Endothelial cell of umbilical vein (primary cell): ENCODE results near the gene SDR39U1.

Source experiments
- CTCF ChIP-seq, 2 donors: IDR thresholded peaks; 1 replicate in 1 of 2; 2 replicates in 1 of 2; pipeline ENCODE4 v1.5.1; 2011; ENCODE audit warnings: low read length in 2 of 2, mild to moderate bottlenecking in 2 of 2, moderate library complexity in 2 of 2, control low read depth in 1 of 2, inconsistent platforms in 1 of 2, low read depth in 1 of 2; ENCODE audit not compliant: insufficient read depth in 1 of 2; ENCODE audit errors: extremely low read depth in 1 of 2
- FOS ChIP-seq: IDR thresholded peaks from 2 replicates; pipeline ENCODE4 v1.6.1; 2011; ENCODE audit warnings: mild to moderate bottlenecking, low read length, moderate library complexity, borderline replicate concordance; ENCODE audit not compliant: insufficient read depth

DNA sequence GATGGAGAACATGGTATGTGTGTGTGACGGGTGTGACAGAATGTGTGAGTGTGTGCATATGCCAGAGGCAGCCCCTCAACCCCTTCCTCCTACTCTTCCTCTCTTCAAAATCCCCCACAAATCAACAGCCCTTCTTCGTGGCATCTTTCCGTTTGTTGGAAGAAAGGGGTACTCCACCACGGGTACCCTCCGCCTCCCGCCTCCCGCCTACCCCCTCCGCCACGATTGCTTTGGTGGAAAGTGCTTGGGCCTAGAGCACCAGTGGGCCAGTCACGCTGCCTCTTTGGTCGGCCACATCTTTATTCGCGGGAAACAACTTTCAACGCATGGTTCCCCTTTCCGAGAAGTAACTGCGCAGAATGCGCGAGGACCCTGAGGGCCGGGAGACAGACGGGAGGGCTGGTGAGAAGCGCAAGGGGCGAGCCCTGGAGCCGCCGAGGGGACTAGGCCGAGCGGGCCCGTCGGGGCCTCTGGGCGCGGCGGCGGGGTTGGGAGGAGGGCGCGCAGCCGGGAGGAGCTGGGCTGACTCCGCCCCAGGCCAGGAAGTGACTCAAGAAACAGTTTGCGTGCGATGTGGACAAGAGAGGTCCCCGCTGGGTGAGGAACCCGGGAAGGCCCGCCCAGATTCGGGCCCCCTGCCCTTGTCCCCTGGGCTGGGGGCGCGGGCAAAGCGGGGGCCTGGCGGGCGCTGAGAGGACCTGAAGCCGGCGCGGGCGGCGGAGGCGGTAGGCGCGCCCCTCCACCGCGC lies 13.0 kb downstream of the SDR39U1 start, which contains the start of the genes CBLN3 and KHNYN:
- no peak for TF ChIP-seq CTCF (IDR thresholded peaks at IDR 0.05; ENCODE audit: extremely low read depth in 1 of 2, insufficient read depth in 1 of 2, low read depth in 1 of 2, low read length in 2 of 2)
- peak; percentile 61 for TF ChIP-seq FOS
